GM19395 (cell line): ENCODE results near the gene PCBP4.
"Not testable (repeated sequence)": the region's sequence is repeated elsewhere in the genome, so short reads cannot be mapped to it uniquely, and the experiment has no call there.

Source experiments
- ATAC-seq: cut with Tn5 transposase; IDR thresholded peaks from one replicate; pipeline ENCODE4 v1.9.1; 2021; ENCODE audit warnings: mild to moderate bottlenecking, moderate library complexity; ENCODE audit not compliant: unreplicated experiment

Gene PCBP4

GRCh38 chr3:51928981-51929380, 38.3 kb downstream of the PCBP4 start:
- not testable (repeated sequence) for ATAC-seq

GRCh38 chr3:51928438-51928837, 38.8 kb downstream of the PCBP4 start:
- ATAC-seq = no peak

GRCh38 chr3:51927061-51927977, 39.9 kb downstream of the PCBP4 start:
- ATAC-seq = no peak

- no peak for ATAC-seq
Observed at GRCh38 chr3:51921081-51921578, 46.1 kb downstream of the PCBP4 start.

GRCh38 chr3:51916418-51916817, 50.8 kb downstream of the PCBP4 start:
- no peak for ATAC-seq

GRCh38 chr3:51908026-51908425, 59.2 kb downstream of the PCBP4 start:
- no peak for ATAC-seq
